Esophagus muscularis mucosa (tissue), 4 donors: Measurements from ENCODE around the gene TMEM135. TPM values are rescaled to one million over a fixed set of nuclear protein-coding genes. Genes with fewer than 3 reads are reported as not detected.

ENCODE experiments used
- DNase-seq: peaks from one replicate; pipeline ENCODE4 v3.0.0-alpha.2; 2017; ENCODE audit errors: extremely low spot score
- H3K27ac ChIP-seq, 4 donors: fragments of 200-600 bp; sonication (generic); replicated peaks in 1 of 4; 1 replicate in 3 of 4; 2 replicates in 1 of 4; pipeline ENCODE4 v1.5.1; 2016 to 2019; ENCODE audit warnings: mild to moderate bottlenecking in 1 of 4
- H3K27me3 ChIP-seq, 4 donors: fragments of 200-600 bp; sonication (generic); one replicate each; pipeline versions ENCODE4 v1.5.1 to v1.6.0; 2016 to 2019
- H3K36me3 ChIP-seq, 4 donors: fragments of 200-600 bp; sonication (generic); one replicate each; pipeline ENCODE4 v1.5.1; 2016 to 2019
- H3K4me1 ChIP-seq, 4 donors: fragments of 200-600 bp; sonication (generic); one replicate each; pipeline ENCODE4 v1.5.1; 2016 to 2019
- H3K4me3 ChIP-seq, 4 donors: fragments of 200-600 bp; sonication (generic); 1 replicate in 2 of 4; 2 replicates in 2 of 4; pipeline ENCODE4 v1.5.1; 2016 to 2019; ENCODE audit warnings: mild to moderate bottlenecking in 4 of 4, moderate library complexity in 1 of 4
- H3K9me3 ChIP-seq, 4 donors: fragments of 200-600 bp; sonication (generic); 1 replicate in 3 of 4; 2 replicates in 1 of 4; pipeline ENCODE4 v1.5.1; 2016 to 2019
- CTCF ChIP-seq, 3 experiments: fragments of 200-600 bp in 2 of 3; fragments of 450-650 bp in 1 of 3; sonication (generic) in 2 of 3; IDR thresholded peaks; one replicate each; pipeline ENCODE4 v1.5.1; 2017 to 2019; ENCODE audit warnings: antibody characterized with exemption in 3 of 3, mild to moderate bottlenecking in 2 of 3, moderate library complexity in 1 of 3
- EP300 ChIP-seq: sonication (generic); formaldehyde crosslinking; IDR thresholded peaks from one replicate; pipeline ENCODE4 v1.6.1; 2017; ENCODE audit warnings: antibody characterized with exemption
- POLR2A ChIP-seq: fragments of 450-650 bp; IDR thresholded peaks from one replicate; pipeline ENCODE4 v1.6.1; 2017; ENCODE audit warnings: antibody characterized with exemption, moderate library complexity, mild to moderate bottlenecking, low read depth
- POLR2AphosphoS5 ChIP-seq, 2 donors: sonication (generic); formaldehyde crosslinking; IDR thresholded peaks; one replicate each; pipeline ENCODE4 v1.6.1; 2017; ENCODE audit warnings: antibody characterized with exemption in 2 of 2
- WGBS: methylation state at CpG from one replicate; pipeline ENCODE4 v1.1.5; 2018; 5-methylcytosine and 5-hydroxymethylcytosine counted together
- intact Hi-C: fragments of 100-400 bp; cut with DNase I; formaldehyde crosslinking; loops from one replicate; pipeline ENCODE4 v1.15.1; 2023
- total RNA-seq, 4 donors: library from RNA; depleted of rRNA; stranded (reverse); fragments of >200 nt; gene quantifications; one replicate each; pipeline versions ENCODE4 v1.1.0 to v1.2.1, GENCODE V29; 2016

Gene TMEM135
- total RNA-seq, 4 donors from 2014 or later, result 11.6 to 19.5 (median 14.9) TPM

- Histone ChIP-seq H3K4me1 (peaks cover 0 to 11% (median 5%) of the 10 kb centered on the region in 4 donors), H3K4me3 (no peak overlapping the region), H3K9me3 (no peaks in the 10 kb centered on the region), H3K27me3 (no peaks in the 10 kb centered on the region), H3K36me3 (no peaks in the 10 kb centered on the region), H3K27ac (no peak overlapping the region)
- WGBS, result 81% methylated on average over 3 of the region's 3 CpGs
- intact Hi-C loops, result no loop called here
- DNase-seq, result no peak
- TF ChIP-seq POLR2A, result no peak
- TF ChIP-seq CTCF (IDR thresholded peaks at IDR 0.05), result no peak
- TF ChIP-seq POLR2AphosphoS5 (IDR thresholded peaks at IDR 0.05), result no peak
- TF ChIP-seq EP300, result no peak
Observed at GRCh38 chr11:86993031-86993430, 44.7 kb upstream of the TMEM135 start.

DNA sequence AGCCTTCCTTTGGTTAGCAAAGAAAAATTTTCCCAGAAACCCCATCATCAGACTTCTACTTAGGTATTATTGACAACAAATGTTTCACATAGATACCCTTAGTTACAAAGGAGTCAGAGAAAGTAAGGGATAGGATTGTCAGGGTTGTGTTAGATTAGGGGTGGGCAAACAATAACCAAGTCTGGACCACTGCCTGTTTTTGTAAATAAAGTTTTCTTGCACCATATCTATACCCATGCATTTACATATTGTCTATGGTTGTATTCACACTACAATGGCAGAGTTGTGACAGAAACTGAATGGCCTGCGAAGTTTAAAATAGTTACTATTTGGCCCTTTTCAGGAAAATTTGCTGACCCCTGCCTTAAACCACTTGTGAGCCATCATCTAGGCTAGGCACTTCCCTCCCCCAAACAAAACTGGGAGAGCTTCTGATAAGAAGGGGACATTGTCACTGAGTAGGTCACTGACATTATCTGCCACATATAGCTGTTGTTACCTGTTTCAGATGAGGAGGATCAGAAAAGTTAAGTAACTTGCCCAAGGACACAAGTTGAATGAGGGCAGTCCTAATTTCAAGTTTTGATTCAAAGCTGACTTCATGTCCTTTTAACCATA lies 40.7 kb upstream of the TMEM135 start:
- H3K27me3 ChIP-seq, result no peaks in the 10 kb centered on the region
- H3K27ac ChIP-seq, result no peak overlapping the region

GRCh38 chr11:86999388-86999787 lies 38.3 kb upstream of the TMEM135 start:
- Histone ChIP-seq H3K9me3 (no peaks in the 10 kb centered on the region), H3K4me3 (no peak overlapping the region), H3K4me1 (no peaks in the 10 kb centered on the region), H3K36me3 (no peaks in the 10 kb centered on the region), H3K27me3 (no peaks in the 10 kb centered on the region), H3K27ac (no peak overlapping the region)
- no peak for DNase-seq
- TF ChIP-seq CTCF (IDR thresholded peaks at IDR 0.05), result no peak
- no peak for TF ChIP-seq POLR2AphosphoS5 (IDR thresholded peaks at IDR 0.05)
- no peak for TF ChIP-seq EP300
- TF ChIP-seq POLR2A, result no peak
- intact Hi-C loops, result loop anchor here (5.0 kb wide), 1 partner anchor 38 kb away; the partner anchor contains the start of gene TMEM135
- 88% methylated on average over 1 of the region's 1 CpG for WGBS

More for the DNA sequence above, 40.7 kb upstream of the TMEM135 start:
- H3K4me1 ChIP-seq, result peaks cover 0 to 3% (median 0%) of the 10 kb centered on the region in 4 donors
- H3K9me3 ChIP-seq, result no peaks in the 10 kb centered on the region
- H3K4me3 ChIP-seq, result no peak overlapping the region
- no peaks in the 10 kb centered on the region for H3K36me3 ChIP-seq
- WGBS, result 95% methylated on average over 1 of the region's 1 CpG
- intact Hi-C loops, result loop anchor here (5.0 kb wide), 1 partner anchor 40 kb away; the partner anchor contains the start of gene TMEM135
- DNase-seq, result no peak
- TF ChIP-seq CTCF (IDR thresholded peaks at IDR 0.05), result no peak
- TF ChIP-seq POLR2A, result no peak
- TF ChIP-seq POLR2AphosphoS5 (IDR thresholded peaks at IDR 0.05), result no peak
- TF ChIP-seq EP300, result no peak

GRCh38 chr11:86999859-87000753 lies 37.6 kb upstream of the TMEM135 start:
- intact Hi-C loops, result loop anchor here (5.0 kb wide), 1 partner anchor 37 kb away; the partner anchor contains the start of gene TMEM135
- Histone ChIP-seq H3K36me3 (no peaks in the 10 kb centered on the region), H3K9me3 (no peaks in the 10 kb centered on the region), H3K4me1 (no peaks in the 10 kb centered on the region), H3K27ac (no peak overlapping the region), H3K4me3 (no peak overlapping the region), H3K27me3 (no peaks in the 10 kb centered on the region)
- WGBS, result 72% methylated on average over 5 of the region's 5 CpGs
- DNase-seq, result no peak
- no peak for TF ChIP-seq POLR2A
- TF ChIP-seq POLR2AphosphoS5 (IDR thresholded peaks at IDR 0.05), result no peak
- TF ChIP-seq EP300, result no peak
- no peak for TF ChIP-seq CTCF (IDR thresholded peaks at IDR 0.05)
